Peyer's patch (tissue), 4 donors: ENCODE measurements around the gene SUPT5H.

Source experiments
- POLR2A ChIP-seq, 2 donors: fragments of 450-650 bp; IDR thresholded peaks; one replicate each; pipeline ENCODE4 v1.5.1; 2017; ENCODE audit warnings: antibody characterized with exemption in 2 of 2, mild to moderate bottlenecking in 2 of 2, moderate library complexity in 2 of 2
- TF ChIP-seq, protein P1 (sequence below), 6 experiments: fragments of 450-650 bp in 4 of 6; fragments of 200-600 bp in 2 of 6; sonication (generic) in 1 of 6; IDR thresholded peaks; one replicate each; pipeline ENCODE4 v1.5.1; 2017 to 2019; ENCODE audit warnings: antibody characterized with exemption in 6 of 6, mild to moderate bottlenecking in 3 of 6, moderate library complexity in 1 of 6

DNA sequence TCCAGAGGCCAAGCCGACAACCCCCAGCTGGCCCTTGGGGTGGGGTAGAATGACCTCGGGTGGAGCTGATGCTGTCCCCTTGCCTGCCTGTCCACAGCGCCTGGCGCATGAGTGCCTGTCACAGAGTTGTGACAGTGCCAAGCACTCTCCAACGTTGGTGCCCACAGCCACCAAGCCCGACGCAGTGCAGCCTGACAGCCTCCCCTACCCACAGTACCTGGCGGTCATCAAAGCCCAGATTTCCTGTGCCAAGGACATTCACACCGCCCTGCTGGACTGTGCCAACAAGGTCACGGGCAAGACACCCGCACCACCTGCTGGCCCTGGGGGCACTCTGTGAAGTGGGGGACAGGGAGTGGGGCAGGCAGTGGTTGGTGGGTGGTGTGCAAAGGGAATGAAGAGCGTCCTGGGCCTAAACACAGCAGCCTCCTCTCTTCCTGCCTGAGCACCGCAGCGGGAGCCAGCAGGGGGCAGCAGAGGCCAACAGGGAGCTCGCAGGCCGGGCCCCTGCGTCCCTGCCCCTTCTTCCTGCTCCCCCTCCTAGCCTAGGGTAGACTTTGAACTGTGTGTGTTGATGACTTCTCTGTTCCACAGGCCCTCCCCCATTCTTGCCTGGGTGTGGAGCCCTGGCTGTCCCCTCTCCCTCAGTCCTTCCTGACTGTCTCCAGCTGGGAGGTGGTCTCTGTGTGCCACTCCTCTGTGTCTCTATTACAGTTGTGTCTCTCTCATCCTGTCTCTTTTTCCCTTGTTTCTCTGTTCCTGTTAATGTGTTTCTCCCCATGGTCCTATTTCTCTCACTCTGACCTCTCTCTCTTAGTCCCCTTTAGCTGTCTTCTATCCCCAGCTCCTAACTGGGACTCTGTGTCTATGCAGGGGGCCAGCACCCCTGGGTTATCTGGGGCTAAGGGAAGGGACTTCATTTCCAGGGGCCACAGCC, 47.8 kb upstream of the SUPT5H start:
- TF ChIP-seq, protein P1, sequence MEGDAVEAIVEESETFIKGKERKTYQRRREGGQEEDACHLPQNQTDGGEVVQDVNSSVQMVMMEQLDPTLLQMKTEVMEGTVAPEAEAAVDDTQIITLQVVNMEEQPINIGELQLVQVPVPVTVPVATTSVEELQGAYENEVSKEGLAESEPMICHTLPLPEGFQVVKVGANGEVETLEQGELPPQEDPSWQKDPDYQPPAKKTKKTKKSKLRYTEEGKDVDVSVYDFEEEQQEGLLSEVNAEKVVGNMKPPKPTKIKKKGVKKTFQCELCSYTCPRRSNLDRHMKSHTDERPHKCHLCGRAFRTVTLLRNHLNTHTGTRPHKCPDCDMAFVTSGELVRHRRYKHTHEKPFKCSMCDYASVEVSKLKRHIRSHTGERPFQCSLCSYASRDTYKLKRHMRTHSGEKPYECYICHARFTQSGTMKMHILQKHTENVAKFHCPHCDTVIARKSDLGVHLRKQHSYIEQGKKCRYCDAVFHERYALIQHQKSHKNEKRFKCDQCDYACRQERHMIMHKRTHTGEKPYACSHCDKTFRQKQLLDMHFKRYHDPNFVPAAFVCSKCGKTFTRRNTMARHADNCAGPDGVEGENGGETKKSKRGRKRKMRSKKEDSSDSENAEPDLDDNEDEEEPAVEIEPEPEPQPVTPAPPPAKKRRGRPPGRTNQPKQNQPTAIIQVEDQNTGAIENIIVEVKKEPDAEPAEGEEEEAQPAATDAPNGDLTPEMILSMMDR (IDR thresholded peaks at IDR 0.05): peak; percentile 95 to 100 (median 99)
- peak; percentile 92 to 96 for TF ChIP-seq POLR2A (IDR thresholded peaks at IDR 0.05)
